Measurements from ENCODE around the gene TOP3A. TPM values are rescaled to one million over a fixed set of nuclear protein-coding genes. Genes with fewer than 3 reads are reported as not detected.

Gene TOP3A
- total and polyA plus RNA-seq, 2 of the 13 experiments (the other 11 are each of a cell fraction or from before 2014, with no cell fraction given) = 16.9 to 36.8 TPM

DNA sequence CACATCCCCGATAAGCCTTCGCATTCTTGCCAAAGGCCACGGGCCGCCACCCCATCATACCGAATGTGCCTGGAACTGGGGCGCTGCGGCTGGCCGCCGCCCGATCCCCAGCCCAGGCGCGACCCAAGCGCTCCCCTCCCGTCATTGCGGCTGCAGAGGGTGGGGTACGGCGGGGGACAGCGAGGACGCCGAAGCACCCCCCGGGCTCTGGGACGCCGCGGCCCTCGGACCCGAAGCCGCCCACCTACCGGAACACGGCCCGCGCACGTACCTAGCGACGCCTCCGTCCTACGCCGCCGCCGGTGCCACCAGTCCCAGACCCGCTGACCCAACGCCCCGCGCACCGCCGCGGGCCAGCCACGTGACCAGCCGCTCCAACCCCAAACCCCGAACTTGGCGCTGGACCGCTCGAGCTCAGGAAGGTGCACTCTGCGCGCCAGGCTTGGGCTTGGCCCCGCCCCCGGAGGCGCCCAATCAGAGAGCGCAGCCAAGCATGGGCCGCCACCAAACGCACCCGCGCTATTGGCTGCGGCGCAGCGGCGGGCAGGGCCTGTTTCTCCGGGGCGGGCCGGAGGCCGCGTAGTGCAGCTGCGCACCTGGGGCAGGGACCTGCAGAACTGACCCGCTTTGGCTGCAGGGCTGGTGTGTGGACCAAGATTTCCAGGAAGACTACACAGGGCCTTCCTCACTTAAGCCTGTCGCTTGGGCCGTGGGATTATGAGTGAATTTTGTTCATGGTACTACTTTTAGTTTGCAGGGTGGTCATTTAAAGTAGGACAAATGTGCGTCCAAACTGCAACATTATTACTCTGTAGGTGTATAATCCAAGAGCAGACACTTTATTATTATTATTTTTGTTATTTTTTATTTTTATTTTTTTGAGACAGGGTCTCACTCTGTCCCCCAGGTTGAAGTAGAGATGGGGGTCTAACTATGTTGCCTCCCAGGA is 48.6 kb upstream of the TOP3A start, which contains the start of gene SHMT1 (continued):
- TF ChIP-seq, protein P1, sequence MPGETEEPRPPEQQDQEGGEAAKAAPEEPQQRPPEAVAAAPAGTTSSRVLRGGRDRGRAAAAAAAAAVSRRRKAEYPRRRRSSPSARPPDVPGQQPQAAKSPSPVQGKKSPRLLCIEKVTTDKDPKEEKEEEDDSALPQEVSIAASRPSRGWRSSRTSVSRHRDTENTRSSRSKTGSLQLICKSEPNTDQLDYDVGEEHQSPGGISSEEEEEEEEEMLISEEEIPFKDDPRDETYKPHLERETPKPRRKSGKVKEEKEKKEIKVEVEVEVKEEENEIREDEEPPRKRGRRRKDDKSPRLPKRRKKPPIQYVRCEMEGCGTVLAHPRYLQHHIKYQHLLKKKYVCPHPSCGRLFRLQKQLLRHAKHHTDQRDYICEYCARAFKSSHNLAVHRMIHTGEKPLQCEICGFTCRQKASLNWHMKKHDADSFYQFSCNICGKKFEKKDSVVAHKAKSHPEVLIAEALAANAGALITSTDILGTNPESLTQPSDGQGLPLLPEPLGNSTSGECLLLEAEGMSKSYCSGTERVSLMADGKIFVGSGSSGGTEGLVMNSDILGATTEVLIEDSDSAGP (CRISPR knock-in tag; IDR thresholded peaks at IDR 0.05; ENCODE audit: borderline replicate concordance) = peak; percentile 91
- TF ChIP-seq SIN3B (IDR thresholded peaks at IDR 0.05; ENCODE audit: low read length) (no peak), KLF13 (CRISPR knock-in tag; IDR thresholded peaks at IDR 0.05) (no peak), ZNF589 (CRISPR knock-in tag; conservative IDR thresholded peaks at IDR 0.05) (0 out of 2 replicates have a peak, but pooled peaks have one; percentile 50), ZNF256 (CRISPR knock-in tag; conservative IDR thresholded peaks at IDR 0.05) (0 out of 2 replicates have a peak, but pooled peaks have one; percentile 20), EZH2 (conservative IDR thresholded peaks at IDR 0.05; ENCODE audit: low read depth, low read length) (no peak), CBFB (CRISPR knock-in tag; IDR thresholded peaks at IDR 0.05) (peak; percentile 50; the same call in 1 of the 2 replicates), ZNF883 (CRISPR knock-in tag; IDR thresholded peaks at IDR 0.05; ENCODE audit: not compliant biosample characterization) (peak; percentile 47), ZBTB7A (CRISPR knock-in tag; IDR thresholded peaks at IDR 0.05) (no peak), MIXL1 (CRISPR knock-in tag; IDR thresholded peaks at IDR 0.05) (no peak), ZEB1 (IDR thresholded peaks at IDR 0.05; ENCODE audit: insufficient replicate concordance, low read depth) (peak; percentile 50), ZNF337 (CRISPR knock-in tag; IDR thresholded peaks at IDR 0.05; ENCODE audit: borderline replicate concordance, low read depth) (0 out of 2 replicates have a peak, but pooled peaks have one; percentile 7), GATAD1 (CRISPR knock-in tag; IDR thresholded peaks at IDR 0.05) (peak; percentile 36; the same call in 1 of the 2 replicates), TEAD3 (CRISPR knock-in tag; optimal IDR thresholded peaks at IDR 0.05; ENCODE audit: borderline replicate concordance) (no peak), MXI1 (IDR thresholded peaks at IDR 0.05; ENCODE audit: borderline replicate concordance, low read depth, low read length) (peak; percentile 86; the same call in 2 of the 3 replicates), SPEN (CRISPR knock-in tag; IDR thresholded peaks at IDR 0.05; ENCODE audit: low read depth) (peak; percentile 89), ZNF232 (CRISPR knock-in tag; IDR thresholded peaks at IDR 0.05; ENCODE audit: borderline replicate concordance) (peak; percentile 70; the same call in 1 of the 2 replicates), TOE1 (CRISPR knock-in tag; IDR thresholded peaks at IDR 0.05) (peak; percentile 45; the same call in 1 of the 2 replicates), ZNF253 (CRISPR knock-in tag; IDR thresholded peaks at IDR 0.05; ENCODE audit: borderline replicate concordance) (0 out of 2 replicates have a peak, but pooled peaks have one; percentile 76)
- TF ChIP-seq, protein P2, sequence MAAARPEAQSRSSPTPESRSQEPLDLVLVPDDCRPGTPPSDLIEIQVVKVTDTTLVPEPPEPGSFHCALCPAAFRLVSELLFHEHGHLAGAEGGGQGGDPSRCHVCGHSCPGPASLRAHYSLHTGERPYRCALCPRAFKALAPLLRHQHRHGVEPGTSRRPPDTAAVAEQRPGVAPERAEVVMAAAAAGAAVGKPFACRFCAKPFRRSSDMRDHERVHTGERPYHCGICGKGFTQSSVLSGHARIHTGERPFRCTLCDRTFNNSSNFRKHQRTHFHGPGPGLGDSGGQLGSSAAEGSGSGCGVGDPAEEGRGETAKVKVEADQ (CRISPR knock-in tag; IDR thresholded peaks at IDR 0.05; ENCODE audit: borderline replicate concordance) = peak; percentile 79; the same call in 1 of the 2 replicates
- TF ChIP-seq, protein P3, sequence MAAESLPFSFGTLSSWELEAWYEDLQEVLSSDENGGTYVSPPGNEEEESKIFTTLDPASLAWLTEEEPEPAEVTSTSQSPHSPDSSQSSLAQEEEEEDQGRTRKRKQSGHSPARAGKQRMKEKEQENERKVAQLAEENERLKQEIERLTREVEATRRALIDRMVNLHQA (CRISPR knock-in tag; IDR thresholded peaks at IDR 0.05) = no peak
- TF ChIP-seq, protein P4, sequence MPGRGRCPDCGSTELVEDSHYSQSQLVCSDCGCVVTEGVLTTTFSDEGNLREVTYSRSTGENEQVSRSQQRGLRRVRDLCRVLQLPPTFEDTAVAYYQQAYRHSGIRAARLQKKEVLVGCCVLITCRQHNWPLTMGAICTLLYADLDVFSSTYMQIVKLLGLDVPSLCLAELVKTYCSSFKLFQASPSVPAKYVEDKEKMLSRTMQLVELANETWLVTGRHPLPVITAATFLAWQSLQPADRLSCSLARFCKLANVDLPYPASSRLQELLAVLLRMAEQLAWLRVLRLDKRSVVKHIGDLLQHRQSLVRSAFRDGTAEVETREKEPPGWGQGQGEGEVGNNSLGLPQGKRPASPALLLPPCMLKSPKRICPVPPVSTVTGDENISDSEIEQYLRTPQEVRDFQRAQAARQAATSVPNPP (CRISPR knock-in tag; IDR thresholded peaks at IDR 0.05) = peak; percentile 61; the same call in 1 of the 2 replicates
- TF ChIP-seq, protein P5, sequence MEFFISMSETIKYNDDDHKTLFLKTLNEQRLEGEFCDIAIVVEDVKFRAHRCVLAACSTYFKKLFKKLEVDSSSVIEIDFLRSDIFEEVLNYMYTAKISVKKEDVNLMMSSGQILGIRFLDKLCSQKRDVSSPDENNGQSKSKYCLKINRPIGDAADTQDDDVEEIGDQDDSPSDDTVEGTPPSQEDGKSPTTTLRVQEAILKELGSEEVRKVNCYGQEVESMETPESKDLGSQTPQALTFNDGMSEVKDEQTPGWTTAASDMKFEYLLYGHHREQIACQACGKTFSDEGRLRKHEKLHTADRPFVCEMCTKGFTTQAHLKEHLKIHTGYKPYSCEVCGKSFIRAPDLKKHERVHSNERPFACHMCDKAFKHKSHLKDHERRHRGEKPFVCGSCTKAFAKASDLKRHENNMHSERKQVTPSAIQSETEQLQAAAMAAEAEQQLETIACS (CRISPR knock-in tag; IDR thresholded peaks at IDR 0.05) = peak; percentile 57; the same call in 1 of the 2 replicates

Measured in HepG2 (cell line).